Eye (tissue), 1 donor: ENCODE results near the gene PPP1R12C.

Source experiments
- DNase-seq: peaks from one replicate; pipeline ENCODE4 v3.0.0-alpha.2; 2015

Gene PPP1R12C

DNA sequence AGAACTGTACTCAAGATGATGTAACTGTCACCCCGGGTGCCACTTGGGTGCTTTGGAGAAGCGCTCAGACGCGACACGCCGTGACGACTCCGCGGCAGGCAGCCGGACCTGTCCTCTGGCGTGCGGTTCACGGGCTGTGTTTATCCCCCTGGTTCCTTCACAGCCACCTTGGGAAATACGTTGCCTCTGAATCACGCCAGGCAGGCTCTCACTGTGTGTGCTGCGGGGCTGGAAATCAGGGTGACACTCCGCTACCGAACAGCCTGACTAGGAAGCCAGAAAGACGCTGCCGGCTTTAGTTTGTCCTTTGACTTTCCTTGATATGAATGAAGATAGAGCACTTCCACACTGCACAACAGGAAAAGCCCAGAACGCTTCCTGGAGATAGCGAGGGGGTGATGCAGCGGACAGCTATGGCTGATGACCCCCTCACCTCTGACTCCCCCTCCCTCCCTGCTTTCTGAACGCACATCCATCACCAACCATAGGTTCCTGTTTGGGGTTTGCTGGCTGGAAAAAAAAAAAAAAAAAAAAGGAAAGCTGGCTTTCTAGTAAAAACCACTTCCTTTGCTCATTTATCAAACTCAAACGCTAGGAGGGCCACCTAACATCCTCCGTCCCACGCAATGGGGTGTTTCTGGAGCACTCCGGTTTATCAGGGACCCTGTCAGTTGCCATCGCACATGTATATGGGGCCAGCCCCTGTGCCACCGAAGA, 75.7 kb downstream of the PPP1R12C start:
- DNase-seq, result no peak

DNA sequence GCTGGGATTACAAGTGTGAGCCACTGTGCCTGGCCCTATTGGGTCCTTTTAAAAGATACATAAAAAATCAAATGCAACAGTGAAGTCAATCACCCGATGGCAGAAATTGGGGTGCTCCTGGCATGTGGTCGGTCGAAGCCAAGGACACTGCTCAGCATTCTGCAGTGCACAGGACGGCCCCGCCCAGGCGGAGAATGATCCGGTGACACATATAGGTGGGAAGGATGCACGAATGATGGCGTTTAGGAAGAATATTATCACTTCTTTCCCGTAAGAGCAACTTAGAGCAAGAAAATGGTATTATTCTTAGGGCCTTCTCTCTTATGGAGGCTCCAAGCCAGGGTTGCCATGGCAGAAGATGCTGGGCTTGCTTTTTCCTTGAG, 76.2 kb downstream of the PPP1R12C start:
- DNase-seq, result no peak
